ENCODE data around the gene MAD2L2. TPM values are rescaled to one million over a fixed set of nuclear protein-coding genes. Genes with fewer than 3 reads are reported as not detected.

The MAD2L2 gene
- total and polyA plus RNA-seq, 9 of the 15 experiments (the other 6 are each of a cell fraction or from before 2014, with no cell fraction given), result 12.4 to 286 (median 143) TPM

DNA sequence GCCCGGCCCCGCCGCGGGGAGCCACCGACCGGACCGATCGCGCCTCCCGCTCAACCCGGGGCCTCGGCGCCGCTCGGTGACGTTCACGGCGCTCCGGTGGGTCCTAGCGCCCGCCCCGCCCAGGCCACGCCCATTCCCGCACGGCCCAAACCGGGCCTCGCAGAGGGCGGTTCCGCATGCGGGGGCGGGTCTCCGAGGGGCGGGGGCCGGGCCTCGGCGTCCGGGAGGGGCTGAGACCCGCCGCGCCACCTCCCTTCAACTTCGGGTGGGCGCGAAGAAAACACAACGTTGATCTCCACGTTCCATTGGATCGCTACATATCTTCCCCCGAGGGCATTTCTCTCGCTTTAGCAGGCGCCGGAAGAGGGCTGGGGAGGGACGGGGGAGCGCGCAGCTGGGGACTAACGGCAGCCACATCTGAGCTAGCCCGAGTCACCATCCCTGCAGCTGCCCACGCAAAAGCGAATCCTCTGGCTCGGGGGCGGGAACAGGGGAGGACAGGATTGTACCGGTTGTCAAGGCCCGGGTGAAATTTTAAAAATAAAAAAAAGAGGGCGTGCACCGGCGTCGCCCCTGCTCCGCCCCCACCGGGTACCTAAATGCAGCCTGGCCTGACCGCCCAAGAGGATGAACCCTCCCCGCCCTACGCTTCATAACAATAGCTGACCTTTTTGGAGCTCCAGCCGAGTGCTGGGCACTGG, at the start of gene MAD2L2 (continued):
- TF ChIP-seq MYC (IDR thresholded peaks at IDR 0.05; ENCODE audit: low read depth, low read length) (peak; percentile 70; the same call in 1 of the 2 replicates), MYC (CRISPR knock-in tag; IDR thresholded peaks at IDR 0.05; ENCODE audit: borderline replicate concordance, low read depth) (peak; percentile 56; the same call in 1 of the 2 replicates), RBM14 (IDR thresholded peaks at IDR 0.05; ENCODE audit: borderline replicate concordance, insufficient read depth, low read depth, low read length) (0 out of 2 replicates have a peak, but pooled peaks have one; percentile 9), KLF13 (tag; IDR thresholded peaks at IDR 0.05; ENCODE audit: borderline replicate concordance, low read depth) (peak; percentile 82; the same call in 1 of the 2 replicates), TAF7 (tag; IDR thresholded peaks at IDR 0.05) (peak; percentile 23; the same call in 1 of the 2 replicates), ZNF224 (CRISPR knock-in tag; IDR thresholded peaks at IDR 0.05) (no peak), KHSRP (IDR thresholded peaks at IDR 0.05) (no peak), MYBL2 (IDR thresholded peaks at IDR 0.05; ENCODE audit: low read depth) (peak; percentile 22; the same call in 1 of the 2 replicates), MYBL2 (CRISPR knock-in tag; IDR thresholded peaks at IDR 0.05; ENCODE audit: borderline replicate concordance) (no peak), JUN (IDR thresholded peaks at IDR 0.05; ENCODE audit: borderline replicate concordance, low read depth, low read length) (0 out of 2 replicates have a peak, but pooled peaks have one; percentile 51), JUN (CRISPR knock-in tag; IDR thresholded peaks at IDR 0.05; ENCODE audit: borderline replicate concordance) (no peak), ZNF274 (IDR thresholded peaks at IDR 0.05; ENCODE audit: borderline replicate concordance, low read depth, low read length) (no peak), CREB1 (IDR thresholded peaks at IDR 0.05) (peak; percentile 97), CREB1 (CRISPR knock-in tag; IDR thresholded peaks at IDR 0.05) (peak; percentile 96), ZC3H4 (CRISPR knock-in tag; IDR thresholded peaks at IDR 0.05; ENCODE audit: borderline replicate concordance) (0 out of 2 replicates have a peak, but pooled peaks have one; percentile 21), PRMT5 (CRISPR knock-in tag; IDR thresholded peaks at IDR 0.05) (no peak), NONO (IDR thresholded peaks at IDR 0.05; ENCODE audit: low read depth in 2 of 2, low read length in 1 of 2) (peak; percentile 73 to 75; a peak in 3 of 4 replicates), SAP30 (IDR thresholded peaks at IDR 0.05; ENCODE audit: borderline replicate concordance, insufficient read depth, low read depth, low read length, poor library complexity, severe bottlenecking) (peak; percentile 35)
- TF ChIP-seq, protein P1, sequence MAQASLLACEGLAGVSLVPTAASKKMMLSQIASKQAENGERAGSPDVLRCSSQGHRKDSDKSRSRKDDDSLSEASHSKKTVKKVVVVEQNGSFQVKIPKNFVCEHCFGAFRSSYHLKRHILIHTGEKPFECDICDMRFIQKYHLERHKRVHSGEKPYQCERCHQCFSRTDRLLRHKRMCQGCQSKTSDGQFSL (CRISPR knock-in tag; IDR thresholded peaks at IDR 0.05), result no peak
- TF ChIP-seq, protein P1 (tag; IDR thresholded peaks at IDR 0.05), result no peak
- TF ChIP-seq, protein P2, sequence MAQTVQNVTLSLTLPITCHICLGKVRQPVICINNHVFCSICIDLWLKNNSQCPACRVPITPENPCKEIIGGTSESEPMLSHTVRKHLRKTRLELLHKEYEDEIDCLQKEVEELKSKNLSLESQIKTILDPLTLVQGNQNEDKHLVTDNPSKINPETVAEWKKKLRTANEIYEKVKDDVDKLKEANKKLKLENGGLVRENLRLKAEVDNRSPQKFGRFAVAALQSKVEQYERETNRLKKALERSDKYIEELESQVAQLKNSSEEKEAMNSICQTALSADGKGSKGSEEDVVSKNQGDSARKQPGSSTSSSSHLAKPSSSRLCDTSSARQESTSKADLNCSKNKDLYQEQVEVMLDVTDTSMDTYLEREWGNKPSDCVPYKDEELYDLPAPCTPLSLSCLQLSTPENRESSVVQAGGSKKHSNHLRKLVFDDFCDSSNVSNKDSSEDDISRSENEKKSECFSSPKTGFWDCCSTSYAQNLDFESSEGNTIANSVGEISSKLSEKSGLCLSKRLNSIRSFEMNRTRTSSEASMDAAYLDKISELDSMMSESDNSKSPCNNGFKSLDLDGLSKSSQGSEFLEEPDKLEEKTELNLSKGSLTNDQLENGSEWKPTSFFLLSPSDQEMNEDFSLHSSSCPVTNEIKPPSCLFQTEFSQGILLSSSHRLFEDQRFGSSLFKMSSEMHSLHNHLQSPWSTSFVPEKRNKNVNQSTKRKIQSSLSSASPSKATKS (CRISPR knock-in tag; IDR thresholded peaks at IDR 0.05), result no peak
- TF ChIP-seq, protein P3, sequence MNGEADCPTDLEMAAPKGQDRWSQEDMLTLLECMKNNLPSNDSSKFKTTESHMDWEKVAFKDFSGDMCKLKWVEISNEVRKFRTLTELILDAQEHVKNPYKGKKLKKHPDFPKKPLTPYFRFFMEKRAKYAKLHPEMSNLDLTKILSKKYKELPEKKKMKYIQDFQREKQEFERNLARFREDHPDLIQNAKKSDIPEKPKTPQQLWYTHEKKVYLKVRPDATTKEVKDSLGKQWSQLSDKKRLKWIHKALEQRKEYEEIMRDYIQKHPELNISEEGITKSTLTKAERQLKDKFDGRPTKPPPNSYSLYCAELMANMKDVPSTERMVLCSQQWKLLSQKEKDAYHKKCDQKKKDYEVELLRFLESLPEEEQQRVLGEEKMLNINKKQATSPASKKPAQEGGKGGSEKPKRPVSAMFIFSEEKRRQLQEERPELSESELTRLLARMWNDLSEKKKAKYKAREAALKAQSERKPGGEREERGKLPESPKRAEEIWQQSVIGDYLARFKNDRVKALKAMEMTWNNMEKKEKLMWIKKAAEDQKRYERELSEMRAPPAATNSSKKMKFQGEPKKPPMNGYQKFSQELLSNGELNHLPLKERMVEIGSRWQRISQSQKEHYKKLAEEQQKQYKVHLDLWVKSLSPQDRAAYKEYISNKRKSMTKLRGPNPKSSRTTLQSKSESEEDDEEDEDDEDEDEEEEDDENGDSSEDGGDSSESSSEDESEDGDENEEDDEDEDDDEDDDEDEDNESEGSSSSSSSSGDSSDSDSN (IDR thresholded peaks at IDR 0.05; ENCODE audit: borderline replicate concordance in 1 of 2, low read depth in 2 of 2, low read length in 2 of 2), result 0 out of 4 replicates have a peak, but pooled peaks of 1 of the 2 experiments have one; percentile 31
